ENCODE data around the gene CEP192. TPM values are rescaled to one million over a fixed set of nuclear protein-coding genes. Genes with fewer than 3 reads are reported as not detected.

The CEP192 gene
- total RNA-seq, 3 donors from 2014 or later = 19.8 to 38.6 (median 23.9) TPM

DNA sequence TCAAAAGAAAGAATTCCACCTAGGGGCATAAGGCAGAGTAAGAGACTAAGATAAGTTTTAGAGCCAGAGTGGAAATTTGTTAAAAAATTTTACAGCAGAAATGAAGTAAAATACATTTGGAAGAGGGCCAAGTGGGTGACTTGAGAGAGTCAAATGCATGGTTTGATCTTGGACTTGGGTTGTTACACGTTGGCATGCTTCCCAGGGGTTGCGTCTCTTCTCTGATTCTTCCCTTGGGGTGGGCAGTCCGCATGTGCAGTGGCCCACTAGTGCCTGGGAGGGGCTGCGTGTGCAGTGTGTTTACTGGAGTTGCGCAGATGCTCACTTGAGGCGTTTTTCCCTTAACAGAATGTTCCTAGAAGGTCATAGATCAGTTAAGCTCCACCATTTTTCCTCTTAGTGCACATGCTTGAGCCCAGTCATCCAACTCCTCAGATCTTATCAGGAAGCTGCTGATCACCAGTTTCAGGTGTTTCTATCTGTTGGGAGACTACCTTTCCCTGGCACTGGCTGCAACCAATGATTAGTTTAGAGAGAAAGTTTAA is 30.2 kb upstream of the CEP192 start:
- no peak for DNase-seq (ENCODE audit: low spot score in 2 of 2)
- no peaks in the 10 kb centered on the region for H3K36me3 ChIP-seq
- H3K27me3 ChIP-seq = no peaks in the 10 kb centered on the region
- H3K4me3 ChIP-seq = no peak overlapping the region
- intact Hi-C loops (cut with DNase I; ENCODE audit: low total_unique reads) = no loop called here
- TF ChIP-seq POLR2AphosphoS5 (IDR thresholded peaks at IDR 0.05) = no peak
- TF ChIP-seq, protein P1, sequence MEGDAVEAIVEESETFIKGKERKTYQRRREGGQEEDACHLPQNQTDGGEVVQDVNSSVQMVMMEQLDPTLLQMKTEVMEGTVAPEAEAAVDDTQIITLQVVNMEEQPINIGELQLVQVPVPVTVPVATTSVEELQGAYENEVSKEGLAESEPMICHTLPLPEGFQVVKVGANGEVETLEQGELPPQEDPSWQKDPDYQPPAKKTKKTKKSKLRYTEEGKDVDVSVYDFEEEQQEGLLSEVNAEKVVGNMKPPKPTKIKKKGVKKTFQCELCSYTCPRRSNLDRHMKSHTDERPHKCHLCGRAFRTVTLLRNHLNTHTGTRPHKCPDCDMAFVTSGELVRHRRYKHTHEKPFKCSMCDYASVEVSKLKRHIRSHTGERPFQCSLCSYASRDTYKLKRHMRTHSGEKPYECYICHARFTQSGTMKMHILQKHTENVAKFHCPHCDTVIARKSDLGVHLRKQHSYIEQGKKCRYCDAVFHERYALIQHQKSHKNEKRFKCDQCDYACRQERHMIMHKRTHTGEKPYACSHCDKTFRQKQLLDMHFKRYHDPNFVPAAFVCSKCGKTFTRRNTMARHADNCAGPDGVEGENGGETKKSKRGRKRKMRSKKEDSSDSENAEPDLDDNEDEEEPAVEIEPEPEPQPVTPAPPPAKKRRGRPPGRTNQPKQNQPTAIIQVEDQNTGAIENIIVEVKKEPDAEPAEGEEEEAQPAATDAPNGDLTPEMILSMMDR (IDR thresholded peaks at IDR 0.05) = no peak
- TF ChIP-seq POLR2A (IDR thresholded peaks at IDR 0.05) = no peak
- H3K4me1 ChIP-seq = no peaks in the 10 kb centered on the region
- no peaks in the 10 kb centered on the region for H3K9me3 ChIP-seq
- no peak overlapping the region for H3K27ac ChIP-seq

DNA sequence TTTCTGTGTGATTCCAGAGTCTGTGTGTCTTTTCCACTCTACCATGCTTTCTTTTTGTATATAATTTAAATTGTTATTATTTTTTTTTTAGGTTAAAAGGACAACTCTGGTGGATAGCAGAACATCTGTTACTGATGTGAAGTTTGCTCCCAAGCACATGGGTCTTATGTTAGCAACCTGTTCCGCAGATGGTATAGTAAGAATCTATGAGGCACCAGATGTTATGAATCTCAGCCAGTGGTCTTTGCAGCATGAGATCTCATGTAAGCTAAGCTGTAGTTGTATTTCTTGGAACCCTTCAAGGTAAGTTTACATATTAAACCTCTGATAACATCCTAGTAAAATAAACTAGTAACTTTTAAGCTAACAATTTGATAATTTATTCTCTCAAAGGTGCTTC is 28.1 kb upstream of the CEP192 start:
- no peak overlapping the region for H3K27ac ChIP-seq
- no peaks in the 10 kb centered on the region for H3K4me1 ChIP-seq
- no peak for DNase-seq (ENCODE audit: low spot score in 2 of 2)
- H3K4me3 ChIP-seq = no peak overlapping the region
- no peaks in the 10 kb centered on the region for H3K9me3 ChIP-seq
- TF ChIP-seq, protein P1 (IDR thresholded peaks at IDR 0.05) = no peak
- TF ChIP-seq POLR2AphosphoS5 (IDR thresholded peaks at IDR 0.05) (no peak), POLR2A (IDR thresholded peaks at IDR 0.05) (no peak)
- H3K27me3 ChIP-seq = no peaks in the 10 kb centered on the region
- no peaks in the 10 kb centered on the region for H3K36me3 ChIP-seq
- intact Hi-C loops (cut with DNase I; ENCODE audit: low total_unique reads) = no loop called here

DNA sequence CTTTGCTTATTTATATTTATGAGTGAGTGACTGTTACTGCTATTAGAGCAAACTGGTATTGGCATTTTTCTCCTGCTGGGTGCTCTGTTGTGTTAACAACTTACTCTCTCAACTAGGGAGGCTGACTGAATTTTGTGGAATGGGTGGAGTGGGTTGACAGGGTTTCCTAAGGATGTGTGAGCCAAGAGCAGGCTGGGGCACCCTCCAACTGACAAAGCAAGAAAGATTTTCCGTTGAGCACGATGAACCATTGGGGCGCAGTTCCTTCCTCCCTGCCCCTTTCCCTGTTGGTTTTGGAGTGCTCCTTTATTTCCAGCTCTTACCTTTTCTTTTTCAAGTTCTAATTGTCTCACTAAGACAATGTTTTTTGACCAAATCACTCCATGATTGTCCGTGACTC is 23.0 kb upstream of the CEP192 start:
- no peaks in the 10 kb centered on the region for H3K4me1 ChIP-seq
- DNase-seq (ENCODE audit: low spot score in 2 of 2) = no peak
- no peak overlapping the region for H3K27ac ChIP-seq
- no peak for TF ChIP-seq POLR2AphosphoS5 (IDR thresholded peaks at IDR 0.05)
- TF ChIP-seq, protein P1 (IDR thresholded peaks at IDR 0.05) = no peak
- no peak for TF ChIP-seq POLR2A (IDR thresholded peaks at IDR 0.05)
- intact Hi-C loops (cut with DNase I; ENCODE audit: low total_unique reads) = no loop called here
- H3K27me3 ChIP-seq = no peaks in the 10 kb centered on the region
- H3K4me3 ChIP-seq = no peak overlapping the region
- H3K9me3 ChIP-seq = no peaks in the 10 kb centered on the region
- no peaks in the 10 kb centered on the region for H3K36me3 ChIP-seq

DNA sequence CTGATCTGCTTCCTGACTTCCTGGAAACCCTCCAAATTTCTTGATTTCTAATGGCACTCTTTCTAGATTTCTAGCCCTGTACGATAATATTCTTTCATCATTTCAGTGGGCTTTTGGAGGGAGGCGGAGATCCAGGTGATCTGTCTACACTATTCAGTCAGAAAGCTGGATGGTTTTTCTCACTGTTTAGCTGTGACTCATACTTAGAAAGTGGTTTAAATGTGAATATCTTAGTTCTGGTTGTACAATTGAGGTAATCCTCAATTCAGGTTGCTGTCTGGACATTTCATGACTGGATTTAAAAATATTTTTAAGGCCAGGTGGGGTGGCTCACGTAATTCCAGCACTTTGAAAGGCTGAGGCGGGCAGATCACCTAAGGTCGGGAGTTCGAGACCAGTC is 22.5 kb upstream of the CEP192 start:
- no peak for TF ChIP-seq POLR2AphosphoS5 (IDR thresholded peaks at IDR 0.05)
- TF ChIP-seq POLR2A (IDR thresholded peaks at IDR 0.05) = no peak
- TF ChIP-seq, protein P1 (IDR thresholded peaks at IDR 0.05) = no peak
- intact Hi-C loops (cut with DNase I; ENCODE audit: low total_unique reads) = no loop called here
- Histone ChIP-seq H3K4me3 (no peak overlapping the region), H3K4me1 (no peaks in the 10 kb centered on the region), H3K9me3 (no peaks in the 10 kb centered on the region), H3K27me3 (no peaks in the 10 kb centered on the region), H3K27ac (no peak overlapping the region), H3K36me3 (no peaks in the 10 kb centered on the region)
- no peak for DNase-seq (ENCODE audit: low spot score in 2 of 2)

DNA sequence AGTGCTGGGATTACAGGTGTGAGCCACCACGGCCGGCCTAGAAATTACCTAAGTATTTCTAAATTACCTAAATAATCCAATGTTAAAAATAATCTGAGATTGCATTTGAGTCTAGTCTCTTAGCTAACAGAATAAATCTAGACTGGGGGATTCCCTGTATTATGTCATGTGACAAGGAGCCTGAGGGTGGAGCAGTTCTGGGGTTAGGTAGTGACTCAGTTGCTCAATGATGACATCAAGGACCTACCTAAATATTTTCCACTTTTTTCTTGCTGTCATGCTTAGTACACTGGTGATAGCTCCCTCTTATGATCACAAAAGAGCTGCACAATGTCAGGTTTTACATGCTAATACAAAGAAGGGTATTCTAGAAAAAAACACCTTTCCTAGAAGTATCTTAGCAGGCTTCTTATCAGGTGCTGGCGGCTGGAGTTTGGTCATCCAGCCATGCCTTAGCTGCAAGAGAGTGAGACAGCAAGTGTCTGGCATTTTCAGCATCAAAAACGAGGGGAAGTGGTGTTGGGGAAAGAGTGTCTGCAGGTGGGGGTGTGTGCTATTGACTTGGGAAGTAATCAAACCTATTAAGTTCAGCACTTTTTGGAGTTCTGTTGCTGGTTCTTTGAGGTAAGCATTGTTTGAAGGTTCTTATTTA is 17.5 kb upstream of the CEP192 start:
- intact Hi-C loops (cut with DNase I; ENCODE audit: low total_unique reads) = no loop called here
- Histone ChIP-seq H3K27me3 (no peaks in the 10 kb centered on the region), H3K4me3 (no peak overlapping the region), H3K9me3 (no peaks in the 10 kb centered on the region), H3K27ac (no peak overlapping the region), H3K36me3 (no peaks in the 10 kb centered on the region), H3K4me1 (no peaks in the 10 kb centered on the region)
- TF ChIP-seq POLR2AphosphoS5 (IDR thresholded peaks at IDR 0.05) (no peak), POLR2A (IDR thresholded peaks at IDR 0.05) (no peak)
- TF ChIP-seq, protein P1 (IDR thresholded peaks at IDR 0.05) = no peak
- DNase-seq (ENCODE audit: low spot score in 2 of 2) = no peak

Data from breast epithelium (tissue), 4 donors.